NCI-H82 treated with DMSO at 0.1 percent for 48 hours (cell line): ENCODE data around the gene CUL9.

Experiments used
- DNase-seq: peaks from one replicate; lab custom pipeline; 2025; ENCODE audit not compliant: unreplicated experiment; lab: John Stamatoyannopoulos, UW

CUL9 gene

DNA sequence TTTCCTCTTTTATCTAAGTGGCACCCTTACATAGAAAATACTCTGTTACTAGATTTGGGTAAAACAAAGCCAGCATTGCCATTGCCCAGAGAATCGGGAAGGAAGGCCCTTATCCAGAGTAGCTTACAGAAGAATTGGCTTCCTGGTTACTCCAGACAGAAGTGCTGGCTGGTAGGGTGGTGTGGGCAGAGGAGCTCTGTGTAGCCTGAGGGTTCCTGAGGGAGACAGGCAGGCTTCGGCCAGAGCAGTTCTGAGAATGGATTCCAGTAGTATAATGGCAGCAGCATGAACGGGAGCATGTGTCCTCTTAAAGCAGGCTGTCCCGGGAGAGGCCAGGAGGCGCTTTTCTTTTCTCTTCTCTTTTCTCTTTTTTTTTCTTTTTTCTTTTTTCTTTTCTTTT, 11.9 kb downstream of the CUL9 start:
- no peak for DNase-seq

- no peak for DNase-seq
Observed at GRCh38 chr6:43196337-43196736, 14.3 kb downstream of the CUL9 start.

DNA sequence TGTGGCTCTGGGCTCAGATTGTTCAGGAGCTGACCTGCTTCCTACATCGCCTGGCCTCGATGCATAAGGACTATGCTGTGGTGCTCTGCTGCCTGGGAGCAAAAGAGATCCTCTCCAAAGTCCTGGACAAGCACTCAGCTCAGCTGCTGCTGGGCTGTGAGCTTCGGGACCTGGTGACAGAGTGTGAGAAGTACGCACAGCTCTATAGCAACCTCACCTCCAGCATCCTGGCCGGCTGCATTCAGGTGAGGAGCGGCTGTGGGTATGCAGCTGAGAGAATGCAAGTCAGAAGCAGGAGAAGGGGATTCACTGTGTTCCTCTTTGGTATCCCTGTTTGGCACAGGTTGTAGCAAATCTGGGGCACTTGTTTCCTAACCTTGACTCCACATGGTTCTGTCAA, 17.9 kb downstream of the CUL9 start:
- DNase-seq: no peak

DNA sequence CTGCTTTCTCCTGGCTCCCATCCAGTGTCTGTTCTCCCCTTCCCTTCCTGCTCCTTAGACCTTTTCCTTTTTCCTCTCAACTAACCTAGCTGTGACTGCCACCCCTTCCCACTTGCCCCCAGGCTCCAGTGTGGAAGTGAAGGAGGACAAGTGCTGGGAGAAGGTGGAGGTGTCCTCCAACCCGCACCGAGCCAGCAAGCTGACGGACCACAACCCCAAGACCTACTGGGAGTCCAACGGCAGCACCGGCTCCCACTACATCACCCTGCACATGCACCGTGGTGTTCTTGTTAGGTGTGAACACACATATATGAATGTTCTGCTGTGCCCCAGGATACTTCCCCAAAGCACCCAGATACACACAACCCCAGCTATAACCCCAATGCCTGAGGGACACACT, 18.5 kb downstream of the CUL9 start:
- no peak for DNase-seq

- DNase-seq: no peak
Observed at GRCh38 chr6:43202451-43202850, 20.5 kb downstream of the CUL9 start.

GRCh38 chr6:43203029-43203717, 21.2 kb downstream of the CUL9 start:
- no peak for DNase-seq

GRCh38 chr6:43203718-43204095, 21.7 kb downstream of the CUL9 start:
- no peak for DNase-seq

DNA sequence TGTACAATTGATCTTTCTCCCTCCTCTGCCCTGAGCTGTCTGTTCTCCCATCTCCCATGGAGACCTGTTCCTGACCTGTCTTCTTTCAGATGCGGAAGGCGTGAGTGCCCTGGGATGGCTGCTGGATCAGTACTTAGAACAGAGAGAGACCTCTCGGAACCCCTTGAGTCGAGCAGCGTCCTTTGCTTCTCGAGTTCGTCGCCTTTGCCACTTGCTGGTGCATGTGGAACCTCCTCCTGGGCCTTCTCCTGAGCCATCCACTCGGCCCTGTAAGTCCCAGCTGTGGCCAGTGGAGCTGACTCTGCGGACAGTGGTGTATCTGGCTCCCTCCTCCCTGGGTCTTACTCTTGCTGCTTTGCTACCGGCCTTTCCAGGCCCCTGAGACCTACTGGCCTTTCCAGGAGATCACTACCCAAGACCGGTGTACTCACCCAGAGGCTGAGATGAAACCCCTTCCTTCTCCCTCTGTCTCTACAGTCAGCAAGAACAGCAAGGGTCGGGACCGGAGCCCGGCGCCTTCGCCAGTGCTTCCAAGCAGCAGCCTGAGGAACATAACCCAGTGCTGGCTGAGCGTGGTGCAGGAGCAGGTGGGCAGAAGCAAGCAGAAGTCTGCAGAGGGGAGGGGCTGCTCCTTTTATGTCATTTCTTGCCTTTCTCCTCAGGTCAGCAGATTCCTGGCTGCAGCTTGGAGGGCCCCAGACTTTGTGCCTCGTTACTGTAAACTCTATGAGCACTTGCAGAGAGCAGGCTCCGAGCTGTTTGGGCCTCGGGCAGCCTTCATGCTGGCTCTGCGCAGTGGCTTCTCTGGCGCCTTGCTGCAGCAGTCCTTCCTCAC, 22.5 kb downstream of the CUL9 start:
- DNase-seq: no peak

DNA sequence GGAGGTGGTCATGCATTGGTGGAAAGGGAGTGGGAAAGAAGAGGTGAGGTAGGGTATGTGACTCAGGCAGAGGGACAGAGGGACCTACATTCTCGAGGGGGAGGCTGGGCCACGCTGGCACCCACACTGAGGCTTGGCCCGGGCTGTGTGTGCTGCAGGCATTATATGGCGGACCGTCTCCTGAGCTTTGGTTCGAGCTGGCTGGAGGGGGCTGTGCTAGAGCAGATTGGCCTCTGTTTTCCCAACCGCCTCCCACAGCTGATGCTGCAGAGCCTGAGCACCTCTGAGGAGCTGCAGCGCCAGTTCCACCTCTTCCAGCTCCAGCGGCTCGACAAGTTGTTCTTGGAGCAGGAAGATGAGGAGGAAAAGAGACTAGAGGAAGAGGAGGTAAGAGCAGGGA, 23.9 kb downstream of the CUL9 start:
- no peak for DNase-seq

- no peak for DNase-seq
Observed at GRCh38 chr6:43207286-43207685, 25.3 kb downstream of the CUL9 start.

DNA sequence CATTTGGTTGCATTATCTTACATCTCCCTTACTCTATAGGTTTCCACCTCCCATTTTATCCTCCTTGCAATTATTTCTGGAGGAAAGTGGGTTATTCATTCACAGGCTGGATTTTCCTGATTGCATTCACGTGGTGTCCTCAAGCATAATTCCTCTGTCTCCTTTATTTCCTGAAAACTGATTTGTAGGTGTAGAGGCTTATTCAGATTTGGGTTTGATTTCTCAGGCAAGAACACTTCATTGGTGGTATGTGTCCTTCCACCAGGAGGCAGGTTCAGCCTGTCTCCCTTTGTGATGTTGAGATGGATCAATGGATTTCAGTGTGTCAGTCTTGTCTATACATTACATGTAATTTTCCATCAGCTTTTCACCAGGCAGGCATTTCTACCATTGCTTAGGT, 30.0 kb downstream of the CUL9 start:
- DNase-seq: no peak

DNA sequence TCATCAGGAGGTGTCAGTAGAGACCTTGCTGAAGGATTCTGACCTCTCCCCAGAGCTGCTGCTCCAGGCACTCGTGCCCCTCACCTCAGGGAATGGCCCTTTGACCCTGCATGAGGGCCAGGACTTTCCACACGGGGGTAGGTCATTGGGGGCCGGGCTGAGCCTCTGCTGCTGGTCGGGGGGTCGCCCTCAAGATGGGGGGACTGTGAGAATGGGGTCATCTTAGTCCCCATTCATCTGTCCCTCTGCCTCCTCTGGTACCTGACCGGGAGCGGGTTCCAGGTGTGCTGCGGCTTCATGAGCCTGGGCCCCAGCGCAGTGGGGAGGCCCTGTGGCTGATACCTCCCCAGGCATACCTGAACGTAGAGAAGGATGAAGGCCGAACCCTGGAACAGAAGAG, 31.4 kb downstream of the CUL9 start:
- DNase-seq: no peak

DNA sequence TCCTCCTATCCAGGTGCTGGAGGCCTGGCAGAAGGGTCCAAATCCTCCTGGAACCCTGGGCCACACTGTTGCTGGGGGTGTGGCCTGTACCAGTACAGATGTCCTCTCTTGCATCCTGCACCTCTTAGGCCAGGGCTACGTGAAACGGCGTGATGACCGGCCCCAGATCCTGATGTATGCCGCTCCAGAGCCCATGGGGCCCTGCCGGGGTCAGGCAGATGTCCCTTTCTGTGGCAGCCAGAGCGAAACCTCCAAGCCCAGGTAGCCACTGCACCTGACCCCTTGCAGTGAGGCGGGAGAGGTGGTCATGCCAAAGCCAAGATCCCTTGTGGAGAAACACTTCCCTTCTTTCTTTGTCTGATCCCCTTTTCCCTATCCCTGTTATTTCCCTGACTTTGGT, 33.1 kb downstream of the CUL9 start:
- DNase-seq: no peak

DNA sequence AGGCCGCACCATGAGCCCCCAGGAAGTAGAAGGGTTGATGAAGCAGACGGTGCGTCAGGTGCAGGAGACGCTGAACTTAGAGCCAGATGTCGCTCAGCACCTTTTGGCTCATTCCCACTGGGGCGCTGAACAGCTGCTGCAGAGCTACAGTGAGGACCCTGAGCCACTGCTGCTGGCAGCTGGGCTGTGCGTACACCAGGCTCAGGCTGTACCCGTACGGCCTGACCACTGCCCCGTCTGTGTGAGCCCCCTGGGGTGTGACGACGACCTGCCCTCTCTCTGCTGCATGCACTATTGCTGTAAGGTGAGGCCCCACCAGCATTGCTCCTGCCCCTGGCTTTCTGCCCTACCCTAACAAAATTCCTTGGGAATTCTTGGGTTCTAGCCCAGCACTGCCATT, 34.2 kb downstream of the CUL9 start:
- no peak for DNase-seq

DNA sequence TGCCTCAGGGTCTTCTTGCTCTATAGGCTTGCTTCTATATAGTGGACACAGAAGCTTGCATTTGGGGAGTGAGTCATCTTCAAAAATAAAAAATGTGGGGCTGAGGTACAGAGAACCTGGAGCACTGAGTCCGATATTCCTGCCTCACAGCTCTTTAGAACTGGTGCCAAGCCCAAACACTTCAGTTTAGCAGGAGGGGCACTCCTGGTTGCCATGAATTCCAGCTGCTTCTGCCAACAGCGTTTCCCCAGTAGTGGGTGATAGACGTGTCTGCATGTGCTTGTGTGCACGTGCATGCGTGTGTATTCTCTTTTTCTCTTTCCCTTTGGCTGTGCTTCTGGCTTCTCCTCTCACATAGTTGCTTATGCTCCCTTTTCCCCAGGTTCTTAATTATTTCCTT, 35.4 kb downstream of the CUL9 start:
- no peak for DNase-seq

GRCh38 chr6:43219119-43219518, 37.1 kb downstream of the CUL9 start:
- no peak for DNase-seq

GRCh38 chr6:43219814-43220213, 37.8 kb downstream of the CUL9 start:
- DNase-seq: no peak

DNA sequence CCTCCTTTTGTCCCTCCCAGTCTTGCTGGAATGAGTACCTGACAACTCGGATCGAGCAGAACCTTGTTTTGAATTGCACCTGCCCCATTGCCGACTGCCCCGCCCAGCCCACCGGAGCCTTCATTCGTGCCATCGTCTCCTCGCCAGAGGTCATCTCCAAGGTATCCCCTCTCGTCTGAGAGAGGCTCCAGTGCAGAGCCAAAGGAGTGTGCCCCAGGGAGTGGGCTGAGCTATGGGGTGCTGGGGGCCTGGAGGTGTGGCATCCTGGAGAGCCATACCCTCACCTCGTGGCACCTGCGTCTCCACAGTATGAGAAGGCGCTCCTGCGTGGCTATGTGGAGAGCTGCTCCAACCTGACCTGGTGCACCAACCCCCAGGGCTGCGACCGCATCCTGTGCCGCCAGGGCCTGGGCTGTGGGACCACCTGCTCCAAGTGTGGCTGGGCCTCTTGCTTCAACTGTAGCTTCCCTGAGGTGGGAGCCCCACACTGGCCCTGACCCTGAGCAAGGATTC, 38.5 kb downstream of the CUL9 start:
- DNase-seq: no peak

- no peak for DNase-seq
Observed at GRCh38 chr6:43221046-43221972, 39.3 kb downstream of the CUL9 start.

DNA sequence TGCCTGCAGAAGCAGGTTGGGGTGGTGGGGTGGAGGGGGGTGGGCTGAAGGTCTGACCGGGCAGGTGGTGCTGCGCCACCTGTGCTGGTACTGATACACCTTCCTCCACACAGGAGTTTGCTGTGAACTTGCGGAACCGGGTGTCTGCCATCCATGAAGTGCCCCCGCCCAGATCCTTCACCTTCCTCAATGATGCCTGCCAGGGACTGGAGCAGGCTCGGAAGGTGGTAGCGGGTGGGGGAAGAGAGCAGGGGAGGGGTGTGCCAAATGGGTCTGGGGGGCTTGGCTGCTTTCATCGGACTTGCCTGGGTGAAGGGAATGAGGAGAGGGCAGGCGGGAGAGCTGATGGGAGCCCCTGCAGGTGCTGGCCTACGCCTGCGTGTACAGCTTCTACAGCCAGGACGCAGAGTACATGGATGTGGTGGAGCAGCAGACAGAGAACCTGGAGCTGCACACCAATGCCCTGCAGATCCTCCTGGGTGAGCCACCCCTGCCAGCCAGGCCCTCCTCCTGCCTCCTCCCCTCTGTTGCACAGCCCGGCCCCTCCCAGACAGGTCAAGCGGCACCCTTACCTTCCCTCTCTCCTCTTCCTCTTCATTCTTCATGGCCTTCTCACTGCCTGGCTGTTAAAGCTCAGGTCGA, 40.5 kb downstream of the CUL9 start:
- DNase-seq: no peak

DNA sequence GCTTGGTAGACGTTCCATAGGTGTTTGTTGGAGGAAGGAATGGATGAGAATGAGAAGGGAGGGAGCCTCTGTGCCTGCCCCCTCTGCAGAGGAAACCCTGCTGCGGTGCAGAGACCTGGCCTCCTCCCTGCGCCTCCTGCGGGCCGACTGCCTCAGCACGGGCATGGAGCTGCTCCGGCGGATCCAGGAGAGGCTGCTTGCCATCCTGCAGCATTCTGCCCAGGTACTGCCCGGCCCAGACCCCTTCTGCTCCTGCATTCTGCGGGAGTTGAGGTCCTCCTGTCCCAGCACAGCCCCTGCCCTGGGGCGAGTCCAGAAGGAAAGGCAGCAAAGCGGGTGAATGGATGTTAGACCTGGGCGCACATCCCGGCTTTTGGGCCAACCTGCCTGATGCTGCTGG, 41.2 kb downstream of the CUL9 start:
- DNase-seq: no peak
